ENCODE measurements around the gene TMEM247.

GRCh38 chr2:46486436-46486835 lies 7.1 kb downstream of the TMEM247 start:
- TF ChIP-seq CTCF (conservative IDR thresholded peaks at IDR 0.05) (no peak), ZFX (IDR thresholded peaks at IDR 0.05) (no peak)

All from C4-2B (cell line).